Gastroesophageal sphincter (tissue), 4 donors: ENCODE results near the gene DDI2. TPM values are rescaled to one million over a fixed set of nuclear protein-coding genes. Genes with fewer than 3 reads are reported as not detected.

ENCODE experiments used
- ATAC-seq: fragments of 150-250 bp; one replicate; pipeline ENCODE4 v1.9.1; 2016; ENCODE audit warnings: mild to moderate bottlenecking, moderate library complexity
- H3K27ac ChIP-seq, 4 donors: fragments of 200-600 bp; sonication (generic) in 3 of 4; 1 replicate in 3 of 4; 2 replicates in 1 of 4; pipeline ENCODE4 v1.5.1; 2016 to 2019
- H3K27me3 ChIP-seq: fragments of 200-600 bp; sonication (generic); one replicate; pipeline ENCODE4 v1.5.1; 2019
- H3K36me3 ChIP-seq, 2 donors: fragments of 200-600 bp; sonication (generic); one replicate each; pipeline ENCODE4 v1.5.1; 2019; ENCODE audit warnings: control low read depth in 1 of 2
- H3K4me1 ChIP-seq, 3 donors: fragments of 200-600 bp; sonication (generic); 1 replicate in 2 of 3; 2 replicates in 1 of 3; pipeline ENCODE4 v1.5.1; 2016 to 2019; ENCODE audit warnings: control low read depth in 2 of 3
- H3K4me3 ChIP-seq, 2 donors: fragments of 200-600 bp; sonication (generic); one replicate each; pipeline ENCODE4 v1.5.1; 2019; ENCODE audit warnings: mild to moderate bottlenecking in 1 of 2, moderate library complexity in 1 of 2
- H3K9me3 ChIP-seq, 3 donors: fragments of 200-600 bp; sonication (generic); one replicate each; pipeline ENCODE4 v1.5.1; 2017 to 2019; ENCODE audit warnings: control low read depth in 2 of 3
- CTCF ChIP-seq, 4 experiments: fragments of 200-600 bp in 2 of 4; fragments of 450-650 bp in 2 of 4; sonication (generic) in 1 of 4; IDR thresholded peaks; one replicate each; pipeline ENCODE4 v1.5.1; 2017 to 2019; ENCODE audit warnings: antibody characterized with exemption in 4 of 4, mild to moderate bottlenecking in 2 of 4, moderate library complexity in 2 of 4
- EP300 ChIP-seq: sonication (generic); formaldehyde crosslinking; IDR thresholded peaks from one replicate; pipeline ENCODE4 v1.6.1; 2017; ENCODE audit warnings: antibody characterized with exemption, mild to moderate bottlenecking
- POLR2A ChIP-seq, 2 donors: fragments of 450-650 bp; IDR thresholded peaks; one replicate each; pipeline ENCODE4 v1.6.1; 2017; ENCODE audit warnings: antibody characterized with exemption in 2 of 2, mild to moderate bottlenecking in 2 of 2, moderate library complexity in 1 of 2
- POLR2AphosphoS5 ChIP-seq: sonication (generic); formaldehyde crosslinking; IDR thresholded peaks from one replicate; pipeline ENCODE4 v1.6.1; 2017; ENCODE audit warnings: antibody characterized with exemption
- WGBS, 2 donors: methylation state at CpG; one replicate each; pipeline ENCODE4 v1.1.5; 2018; ENCODE audit warnings: low coverage in 1 of 2; 5-methylcytosine and 5-hydroxymethylcytosine counted together
- total RNA-seq, 4 donors: library from RNA; depleted of rRNA; stranded (reverse); fragments of >200 nt; gene quantifications; one replicate each; pipeline ENCODE4 v1.1.0, GENCODE V29; 2016

Gene DDI2
- total RNA-seq, 4 donors from 2014 or later, result 14.3 to 37.2 (median 16.5) TPM

- H3K4me1 ChIP-seq, result peaks cover 0 to 72% (median 17%) of the 10 kb centered on the region in 3 donors
- peaks cover 0 to 12% of the 10 kb centered on the region in 2 donors for H3K36me3 ChIP-seq
- 11 to 20% methylated on average over 5 to 8 of the region's 11 CpGs for WGBS, 2 donors
- H3K9me3 ChIP-seq, result no peaks in the 10 kb centered on the region
- peak; percentile 75 for ATAC-seq
- H3K27ac ChIP-seq, result peak overlapping the region in 3 of 4 donors; percentile 22 to 48 (median 27)
- peak; percentile 15 for TF ChIP-seq POLR2AphosphoS5
- no peak for TF ChIP-seq EP300
- TF ChIP-seq POLR2A (IDR thresholded peaks at IDR 0.05), result no peak
- peak in 1 of 4 experiments; percentile 34 for TF ChIP-seq CTCF (IDR thresholded peaks at IDR 0.05)
- no peaks in the 10 kb centered on the region for H3K27me3 ChIP-seq
- H3K4me3 ChIP-seq, result no peak overlapping the region
Measured at GRCh38 chr1:15691434-15692032, 74.3 kb downstream of the DDI2 start.

- Histone ChIP-seq H3K27ac (no peak overlapping the region), H3K9me3 (no peaks in the 10 kb centered on the region), H3K27me3 (no peaks in the 10 kb centered on the region), H3K4me1 (peaks cover 0 to 74% (median 17%) of the 10 kb centered on the region in 3 donors), H3K36me3 (peaks cover 0 to 18% of the 10 kb centered on the region in 2 donors), H3K4me3 (no peak overlapping the region)
- WGBS, 2 donors, result 55 to 62% methylated on average over 2 to 5 of the region's 5 CpGs
- TF ChIP-seq EP300, result no peak
- TF ChIP-seq CTCF (IDR thresholded peaks at IDR 0.05), result no peak
- TF ChIP-seq POLR2AphosphoS5, result no peak
- no peak for TF ChIP-seq POLR2A (IDR thresholded peaks at IDR 0.05)
- no peak for ATAC-seq
Measured at GRCh38 chr1:15692121-15692682, 74.9 kb downstream of the DDI2 start.

GRCh38 chr1:15693371-15693770, 76.1 kb downstream of the DDI2 start:
- Histone ChIP-seq H3K36me3 (peaks cover 0 to 18% of the 10 kb centered on the region in 2 donors), H3K4me3 (no peak overlapping the region), H3K4me1 (peaks cover 0 to 70% (median 17%) of the 10 kb centered on the region in 3 donors), H3K9me3 (no peaks in the 10 kb centered on the region), H3K27me3 (no peaks in the 10 kb centered on the region), H3K27ac (no peak overlapping the region)
- ATAC-seq, result peak; percentile 16
- TF ChIP-seq EP300, result no peak
- TF ChIP-seq CTCF (IDR thresholded peaks at IDR 0.05), result no peak
- no peak for TF ChIP-seq POLR2AphosphoS5
- TF ChIP-seq POLR2A (IDR thresholded peaks at IDR 0.05), result no peak
- 80% methylated on average over 1 of the region's 5 CpGs; no CpG with 5 or more reads in 1 of the 2 donors for WGBS, 2 donors

GRCh38 chr1:15696956-15697521, 79.8 kb downstream of the DDI2 start:
- Histone ChIP-seq H3K9me3 (no peaks in the 10 kb centered on the region), H3K36me3 (peaks cover 0 to 12% of the 10 kb centered on the region in 2 donors), H3K27ac (peak overlapping the region in 2 of 4 donors; percentile 27 to 35), H3K27me3 (no peaks in the 10 kb centered on the region), H3K4me3 (no peak overlapping the region), H3K4me1 (peaks cover 0 to 71% (median 18%) of the 10 kb centered on the region in 3 donors)
- no peak for TF ChIP-seq POLR2A (IDR thresholded peaks at IDR 0.05)
- no peak for TF ChIP-seq POLR2AphosphoS5
- no peak for TF ChIP-seq EP300
- TF ChIP-seq CTCF (IDR thresholded peaks at IDR 0.05), result no peak
- no peak for ATAC-seq
- 62 to 81% methylated on average over 1 to 5 of the region's 10 CpGs for WGBS, 2 donors
